ENCODE measurements around the gene TRIM9.

GRCh38 chr14:51056421-51056820, 38.5 kb downstream of the TRIM9 start:
- TF ChIP-seq CTCF (conservative IDR thresholded peaks at IDR 0.05 in 1 of 2, IDR thresholded peaks at IDR 0.05 in 1 of 2; ENCODE audit: low read depth in 1 of 2, low read length in 2 of 2) (no peak), EZH2 (IDR thresholded peaks at IDR 0.05; ENCODE audit: low read length, missing control alignments) (no peak)
